ACC112 (cell line): ENCODE measurements around the gene ZNF511.

ENCODE experiments used
- H2AFZ ChIP-seq: fragments of 200-600 bp; sonication (generic); one replicate; pipeline ENCODE4 v1.6.0; 2017; ENCODE audit warnings: antibody characterized with exemption, low read length; ENCODE audit not compliant: unreplicated experiment
- H3K27ac ChIP-seq: fragments of 200-600 bp; sonication (generic); 2 replicates; pipeline ENCODE4 v1.5.1; 2014; ENCODE audit warnings: low read depth, mild to moderate bottlenecking, antibody characterized with exemption, low read length, moderate library complexity
- H3K27me3 ChIP-seq: fragments of 200-600 bp; sonication (generic); 2 replicates; pipeline ENCODE4 v1.6.1; 2014; ENCODE audit warnings: mild to moderate bottlenecking, antibody characterized with exemption, low read length, moderate library complexity, mixed read lengths; ENCODE audit not compliant: insufficient read depth
- H3K36me3 ChIP-seq: fragments of 200-600 bp; sonication (generic); 2 replicates; pipeline ENCODE4 v1.6.1; 2016; ENCODE audit warnings: mild to moderate bottlenecking, antibody characterized with exemption, low read length, moderate library complexity, mixed read lengths; ENCODE audit not compliant: insufficient read depth
- H3K4me1 ChIP-seq: fragments of 200-600 bp; sonication (generic); one replicate; pipeline ENCODE4 v1.6.1; 2016; ENCODE audit warnings: low read length, mixed read lengths; ENCODE audit not compliant: insufficient read depth, unreplicated experiment, control insufficient read depth
- H3K4me3 ChIP-seq: fragments of 200-600 bp; sonication (generic); 2 replicates; pipeline ENCODE4 v1.5.1; 2014; ENCODE audit warnings: mild to moderate bottlenecking, low read depth, low read length
- H3K79me2 ChIP-seq: fragments of 200-600 bp; sonication (generic); one replicate; pipeline ENCODE4 v1.6.0; 2016; ENCODE audit warnings: low read length; ENCODE audit not compliant: control insufficient read depth, unreplicated experiment, insufficient read depth

ZNF511 gene

DNA sequence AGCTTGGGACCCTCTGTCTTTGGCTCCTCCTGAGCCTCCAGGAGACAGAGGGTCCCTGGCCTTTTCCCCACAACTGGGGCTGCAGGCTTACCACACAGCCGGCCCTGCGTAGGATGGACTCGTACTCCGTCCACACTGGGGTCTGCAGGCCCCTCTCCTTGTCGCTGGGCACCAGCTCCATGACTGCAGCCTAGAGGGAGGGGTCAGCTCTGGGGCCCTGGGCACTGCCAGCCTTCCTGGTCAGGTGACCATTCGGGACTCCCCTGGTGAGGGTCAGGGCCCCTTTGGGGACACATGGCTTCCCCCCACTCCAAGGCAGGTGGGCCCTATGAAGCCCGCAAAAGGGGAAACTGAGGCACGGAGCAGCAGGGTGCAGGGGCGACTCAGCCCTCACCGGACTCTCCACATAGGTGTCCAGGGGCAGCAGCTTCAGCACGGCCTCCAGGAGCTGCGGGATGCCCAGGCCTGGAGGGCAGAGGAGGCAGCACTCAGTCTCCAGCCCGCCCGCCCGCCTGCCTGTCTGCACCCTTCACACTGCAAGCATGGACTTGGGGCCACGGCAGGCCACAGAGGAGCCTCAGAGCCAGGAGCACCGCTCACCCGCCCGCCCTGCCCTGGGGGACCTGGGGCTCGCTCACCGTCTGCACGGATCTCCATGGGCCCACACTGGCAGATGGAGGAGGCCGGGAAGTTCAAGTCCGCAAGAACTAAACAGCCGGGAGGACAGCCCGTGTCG, 48.0 kb downstream of the ZNF511 start:
- Histone ChIP-seq H3K27ac (no peak overlapping the region), H3K27me3 (no peaks in the 10 kb centered on the region), H3K4me3 (peak overlapping the region; percentile 85), H2AFZ (peak overlapping the region; percentile 88), H3K36me3 (no peaks in the 10 kb centered on the region), H3K4me1 (peaks cover 7% of the 10 kb centered on the region), H3K79me2 (peaks cover 7% of the 10 kb centered on the region)

DNA sequence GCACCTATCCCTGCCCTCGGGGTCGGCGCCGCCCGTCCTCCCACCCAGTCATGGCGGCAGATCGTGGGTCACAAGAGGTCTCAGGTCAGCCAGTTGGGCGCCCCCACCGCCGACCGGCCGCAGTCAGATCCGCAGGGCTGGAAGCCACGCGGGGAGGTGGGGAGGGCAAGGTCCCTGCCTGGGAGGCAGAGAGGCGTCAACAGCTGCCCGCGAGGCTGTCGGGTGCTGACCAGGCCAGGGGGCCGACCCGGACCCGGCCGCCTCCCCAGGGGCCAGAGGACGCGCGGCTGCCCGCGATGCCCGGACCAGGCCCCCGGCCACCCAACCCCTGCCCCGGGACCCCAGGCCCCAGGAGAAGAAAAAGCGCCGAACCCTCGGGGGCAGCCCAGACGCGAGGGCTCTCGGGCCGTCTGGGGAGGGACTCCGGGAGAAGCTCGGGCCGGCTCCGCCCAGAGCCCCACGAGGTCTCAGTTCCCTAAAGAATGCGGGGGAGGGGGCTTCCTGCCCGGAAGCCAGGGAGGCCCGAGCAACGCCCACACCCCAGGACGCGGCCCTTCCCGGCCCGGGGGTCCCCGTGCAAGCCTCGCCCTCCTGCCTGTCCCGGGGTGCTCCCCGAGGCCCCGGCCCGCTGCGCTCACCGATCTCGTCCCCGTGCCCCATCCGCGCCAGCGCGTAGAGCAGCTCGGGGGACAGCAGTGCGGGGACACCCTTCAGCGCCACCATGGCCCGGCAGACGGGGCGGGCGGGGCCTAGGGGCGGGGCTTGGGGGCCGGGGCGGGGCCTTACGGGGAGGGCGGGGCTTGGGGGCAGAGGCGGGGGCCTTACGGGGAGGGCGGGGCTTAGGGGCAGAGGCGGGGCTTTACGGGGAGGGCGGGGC, 48.8 kb downstream of the ZNF511 start, which contains the start of gene FUOM:
TSS of gene FUOM (minus strand) at position 735 of the 877 bp plus-strand sequence. CDS start at position 723, 12 bp downstream.
- Histone ChIP-seq H3K4me3 (peak within 1 kb of the TSS; percentile 85), H3K27ac (no peak within 1 kb of the TSS), H3K36me3 (no peaks in the 10 kb centered on the region; the same call in 1 of the 2 replicates), H3K27me3 (no peaks in the 10 kb centered on the region), H3K4me1 (peaks cover 7% of the 10 kb centered on the region), H2AFZ (peak within 1 kb of the TSS; percentile 88), H3K79me2 (peaks cover 7% of the 10 kb centered on the region)

DNA sequence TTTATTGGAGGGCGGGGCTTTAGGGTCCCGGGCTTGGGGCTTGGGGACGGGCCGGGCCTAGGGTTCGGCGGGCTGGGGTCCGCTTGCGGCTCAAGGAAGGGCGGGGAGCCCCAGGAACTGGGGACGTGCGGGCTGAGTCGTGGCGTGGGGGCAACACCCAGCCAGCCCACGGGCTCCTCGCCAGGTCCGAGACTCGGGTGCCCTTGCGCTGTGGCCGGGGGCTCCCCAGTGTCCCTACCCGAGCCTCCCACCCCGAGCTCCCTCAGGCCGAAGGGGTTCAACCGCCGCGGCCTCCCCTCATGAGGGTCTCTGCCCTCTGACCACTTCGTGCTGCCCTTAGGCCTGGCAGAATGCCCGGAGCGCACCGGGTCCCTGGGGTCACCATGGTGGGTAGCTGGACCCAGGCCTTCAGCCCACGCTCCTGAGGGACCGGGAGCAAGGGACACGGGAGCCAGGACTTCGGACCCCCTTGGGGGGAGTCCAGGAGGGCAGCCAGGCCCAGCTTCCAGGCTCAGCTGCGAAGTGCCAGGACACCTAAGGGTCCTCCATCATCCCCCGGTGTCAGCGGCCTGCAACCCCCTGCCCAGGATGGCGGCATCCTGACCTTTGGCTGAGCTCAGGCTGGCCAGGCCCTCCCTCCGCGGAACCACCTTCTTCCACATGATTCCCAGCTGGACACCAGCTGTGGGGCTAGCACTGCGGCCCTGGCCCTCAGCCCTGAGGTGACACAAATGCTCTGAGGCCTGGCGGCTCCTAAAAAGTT, 49.6 kb downstream of the ZNF511 start:
- peaks cover 7% of the 10 kb centered on the region for H3K4me1 ChIP-seq
- no peaks in the 10 kb centered on the region for H3K27me3 ChIP-seq
- H3K4me3 ChIP-seq: no peak overlapping the region
- peaks cover 7% of the 10 kb centered on the region for H3K79me2 ChIP-seq
- H3K36me3 ChIP-seq: no peaks in the 10 kb centered on the region; the same call in 1 of the 2 replicates
- H2AFZ ChIP-seq: no peak overlapping the region
- H3K27ac ChIP-seq: no peak overlapping the region

DNA sequence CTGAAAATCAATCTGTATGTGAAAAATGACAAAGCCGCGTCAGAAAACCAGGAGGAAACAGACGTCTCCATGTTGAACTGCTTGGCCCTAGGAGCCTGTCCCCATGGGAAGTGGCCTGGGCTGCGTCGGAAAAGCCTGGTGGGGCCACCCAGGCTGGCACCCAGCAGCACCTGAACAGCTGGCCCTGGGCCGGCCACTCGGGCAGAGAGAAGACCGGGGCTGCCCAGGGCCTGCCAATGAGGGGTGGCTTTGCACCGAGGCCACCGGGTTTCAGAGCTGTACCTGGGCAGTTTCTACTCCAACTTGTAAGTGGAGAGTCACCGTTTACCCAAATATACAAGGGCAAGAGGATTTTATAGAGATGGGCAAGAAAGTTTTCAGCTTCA, 50.2 kb downstream of the ZNF511 start:
- H3K4me3 ChIP-seq: no peak overlapping the region

DNA sequence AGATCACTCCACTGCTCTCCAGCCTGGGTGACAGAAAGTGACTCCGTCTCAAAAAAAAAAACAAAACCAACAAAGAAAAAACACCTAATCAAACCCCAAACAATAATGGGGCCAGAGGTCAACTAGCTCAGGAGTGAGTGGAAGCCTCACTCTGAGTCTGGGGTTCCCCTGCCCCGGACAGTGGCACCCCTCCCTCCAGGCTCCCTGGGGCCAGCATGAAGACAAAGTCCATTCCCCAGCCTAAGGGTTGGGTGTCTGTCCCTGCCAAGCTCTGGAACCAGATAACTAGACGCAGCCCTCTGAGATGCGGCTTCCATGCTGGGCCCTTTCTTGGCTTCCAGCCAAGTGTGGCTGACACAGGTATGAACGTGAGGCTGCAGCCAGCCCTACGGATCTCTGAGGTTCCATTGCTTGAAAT, 50.8 kb downstream of the ZNF511 start:
- H3K36me3 ChIP-seq: no peaks in the 10 kb centered on the region; the same call in 1 of the 2 replicates
- no peak overlapping the region for H3K4me3 ChIP-seq
- H3K27ac ChIP-seq: no peak overlapping the region
- peaks cover 7% of the 10 kb centered on the region for H3K4me1 ChIP-seq
- no peak overlapping the region for H2AFZ ChIP-seq
- peaks cover 7% of the 10 kb centered on the region for H3K79me2 ChIP-seq
- H3K27me3 ChIP-seq: no peaks in the 10 kb centered on the region

More for the DNA sequence above, 50.2 kb downstream of the ZNF511 start:
- no peaks in the 10 kb centered on the region for H3K27me3 ChIP-seq
- H3K36me3 ChIP-seq: no peaks in the 10 kb centered on the region; the same call in 1 of the 2 replicates
- peaks cover 7% of the 10 kb centered on the region for H3K4me1 ChIP-seq
- no peak overlapping the region for H3K27ac ChIP-seq
- peaks cover 7% of the 10 kb centered on the region for H3K79me2 ChIP-seq
- no peak overlapping the region for H2AFZ ChIP-seq

DNA sequence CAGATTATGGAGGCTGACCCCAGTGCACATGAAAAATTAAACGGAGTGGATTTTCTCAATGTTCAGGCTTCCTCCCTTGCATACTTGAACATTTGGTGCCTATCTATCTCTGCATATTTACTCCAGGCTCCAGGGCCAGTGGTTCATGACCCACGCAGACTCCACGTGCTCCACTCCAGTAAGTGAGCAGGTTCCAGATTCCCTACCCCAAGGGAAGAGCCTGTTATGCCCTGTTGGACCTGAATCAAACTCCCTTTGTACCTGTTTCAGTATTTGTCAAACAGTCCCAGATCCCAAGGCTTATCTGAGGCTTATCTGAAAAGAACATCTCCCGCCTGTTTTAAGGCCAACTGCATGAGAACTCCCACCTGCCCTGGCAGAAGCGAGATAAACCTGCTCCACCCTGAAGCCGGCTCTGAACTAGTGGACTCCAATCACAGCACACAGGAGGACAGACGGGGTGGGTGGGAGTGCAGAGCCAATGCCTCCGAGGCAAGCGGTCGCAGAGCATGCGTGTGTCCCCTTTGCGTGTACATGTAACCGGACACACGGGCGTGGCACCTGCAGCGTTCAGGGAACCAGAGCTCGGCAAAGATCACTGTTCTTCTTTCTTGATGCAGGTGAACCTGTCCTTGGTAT, 51.4 kb downstream of the ZNF511 start:
- peaks cover 7% of the 10 kb centered on the region for H3K4me1 ChIP-seq
- no peak overlapping the region for H3K27ac ChIP-seq

DNA sequence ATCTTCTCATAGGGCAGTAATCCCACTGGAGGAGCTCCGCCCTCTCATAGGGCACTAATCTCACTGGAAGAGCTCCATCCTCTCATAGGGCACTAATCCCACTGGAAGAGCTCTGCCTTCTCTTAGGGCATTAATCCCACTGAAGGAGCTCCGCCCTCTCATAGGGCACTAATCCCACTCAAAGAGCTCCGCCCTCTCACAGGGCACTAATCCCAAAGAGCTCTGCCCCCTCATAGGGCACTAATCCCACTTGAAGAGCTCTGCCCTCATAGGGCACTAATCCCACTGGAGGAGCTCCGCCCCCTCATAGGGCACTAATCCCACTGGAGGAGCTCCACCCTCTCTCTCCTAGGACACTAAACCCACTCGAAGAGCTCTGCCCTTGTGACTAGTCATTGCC, 52.5 kb downstream of the ZNF511 start:
- peaks cover 6% of the 10 kb centered on the region for H3K79me2 ChIP-seq
- H3K27ac ChIP-seq: no peak overlapping the region
- no peak overlapping the region for H3K4me3 ChIP-seq
- no peaks in the 10 kb centered on the region; the same call in 1 of the 2 replicates for H3K36me3 ChIP-seq
- peaks cover 6% of the 10 kb centered on the region for H3K4me1 ChIP-seq
- H2AFZ ChIP-seq: no peak overlapping the region
- H3K27me3 ChIP-seq: no peaks in the 10 kb centered on the region

More for the DNA sequence above, 51.4 kb downstream of the ZNF511 start:
- Histone ChIP-seq H3K79me2 (peaks cover 7% of the 10 kb centered on the region), H3K36me3 (no peaks in the 10 kb centered on the region; the same call in 1 of the 2 replicates), H3K4me3 (no peak overlapping the region), H2AFZ (no peak overlapping the region), H3K27me3 (no peaks in the 10 kb centered on the region)

DNA sequence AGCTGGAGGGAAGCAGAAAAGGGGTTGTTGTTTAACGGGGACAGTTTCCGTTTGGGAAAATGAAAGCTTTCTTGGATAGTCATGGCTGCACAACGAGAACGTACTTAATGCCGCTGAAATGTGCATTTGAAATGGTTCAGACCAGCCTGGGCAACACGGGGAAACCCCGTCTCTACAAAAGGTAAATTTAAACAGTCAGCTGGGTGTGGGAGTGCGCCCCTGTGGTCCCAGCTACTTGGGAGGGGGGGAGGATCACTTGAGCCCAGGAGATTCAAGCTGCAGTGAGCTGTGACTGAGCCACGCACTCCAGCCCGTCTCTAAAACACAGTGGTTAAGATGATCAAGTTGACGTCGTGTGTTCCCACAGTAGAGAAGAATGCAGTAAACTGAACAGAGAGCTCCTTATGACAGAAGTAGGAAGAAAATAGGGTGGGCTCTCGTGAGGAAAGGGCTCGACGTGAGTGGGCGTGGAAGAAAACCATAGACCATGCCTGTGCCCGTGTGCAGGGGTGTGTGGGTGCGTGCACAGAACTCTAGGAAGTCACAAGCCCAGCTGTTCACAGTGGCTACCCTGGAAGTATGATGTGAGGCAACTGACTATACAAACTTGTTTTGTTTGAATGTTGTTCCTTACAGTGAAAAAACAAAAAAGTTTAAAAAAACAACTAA, 53.2 kb downstream of the ZNF511 start:
- H3K27me3 ChIP-seq: no peaks in the 10 kb centered on the region
- H2AFZ ChIP-seq: no peak overlapping the region
- H3K4me3 ChIP-seq: no peak overlapping the region
- H3K36me3 ChIP-seq: no peaks in the 10 kb centered on the region; the same call in 1 of the 2 replicates
- no peak overlapping the region for H3K27ac ChIP-seq
- H3K4me1 ChIP-seq: no peaks in the 10 kb centered on the region
- no peaks in the 10 kb centered on the region for H3K79me2 ChIP-seq
